ENCODE data around the gene RIMS1.

The RIMS1 gene

DNA sequence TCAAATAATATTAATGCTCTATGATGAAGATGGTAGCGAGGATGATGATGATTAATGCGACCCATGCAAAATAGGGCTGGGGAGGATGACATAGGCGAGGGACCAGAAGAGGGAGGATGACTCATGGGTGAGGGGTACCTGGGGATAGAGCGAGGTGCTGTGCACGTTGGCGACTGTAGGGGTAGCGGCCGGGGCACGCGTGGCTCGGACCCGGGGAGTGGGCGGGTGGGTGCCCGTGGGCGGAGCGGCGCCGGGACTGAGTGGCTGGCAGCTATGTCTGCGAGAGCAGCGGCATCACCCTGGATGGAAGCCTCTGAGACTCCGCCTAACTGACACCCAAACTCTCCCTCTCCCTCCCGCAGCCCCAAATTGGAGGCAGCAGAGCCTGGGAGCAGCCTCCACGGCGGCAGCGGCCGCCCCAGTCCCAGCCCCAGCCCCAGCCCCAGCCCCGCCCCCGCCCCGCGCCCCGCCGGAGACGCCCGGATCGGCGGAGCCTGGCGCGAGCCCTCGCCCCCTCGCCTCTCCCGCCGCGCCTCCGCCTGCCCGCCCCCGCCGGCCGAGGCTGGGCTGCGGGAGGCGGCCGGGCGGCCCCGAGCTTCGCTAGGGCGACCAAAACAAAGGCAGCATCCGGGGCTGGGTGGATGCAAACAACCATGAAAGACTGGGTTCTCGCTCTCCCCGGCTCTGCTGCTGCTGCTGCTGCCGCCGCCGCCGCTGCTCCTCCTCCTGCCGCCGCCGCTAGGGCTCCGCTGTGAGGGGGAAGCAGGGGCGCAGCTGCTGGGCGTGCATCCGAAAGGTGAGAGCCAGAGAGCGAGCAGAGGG, at the start of gene RIMS1:
TSS of gene RIMS1 (plus strand) at position 367 of the 822 bp plus-strand sequence. CDS start 474 bp downstream, outside the sequence.
- DNase-seq (ENCODE audit: low read depth) = no peak

GRCh38 chr6:71851214-71851613, 35.1 kb upstream of the RIMS1 start:
- no peak for DNase-seq (ENCODE audit: low read depth)

- DNase-seq (ENCODE audit: low read depth) = no peak
Measured at GRCh38 chr6:71852948-71853347, 33.4 kb upstream of the RIMS1 start.

- no peak for DNase-seq (ENCODE audit: low read depth)
Measured at GRCh38 chr6:71855406-71855805, 30.9 kb upstream of the RIMS1 start.

GRCh38 chr6:71879016-71879415, 7.3 kb upstream of the RIMS1 start:
- DNase-seq (ENCODE audit: low read depth) = no peak

- no peak for DNase-seq (ENCODE audit: low read depth)
Measured at GRCh38 chr6:71887006-71887743, 825 bp downstream of the RIMS1 start.

- DNase-seq (ENCODE audit: low read depth) = no peak
Measured at GRCh38 chr6:71887744-71888230, 1.4 kb downstream of the RIMS1 start.

DNA sequence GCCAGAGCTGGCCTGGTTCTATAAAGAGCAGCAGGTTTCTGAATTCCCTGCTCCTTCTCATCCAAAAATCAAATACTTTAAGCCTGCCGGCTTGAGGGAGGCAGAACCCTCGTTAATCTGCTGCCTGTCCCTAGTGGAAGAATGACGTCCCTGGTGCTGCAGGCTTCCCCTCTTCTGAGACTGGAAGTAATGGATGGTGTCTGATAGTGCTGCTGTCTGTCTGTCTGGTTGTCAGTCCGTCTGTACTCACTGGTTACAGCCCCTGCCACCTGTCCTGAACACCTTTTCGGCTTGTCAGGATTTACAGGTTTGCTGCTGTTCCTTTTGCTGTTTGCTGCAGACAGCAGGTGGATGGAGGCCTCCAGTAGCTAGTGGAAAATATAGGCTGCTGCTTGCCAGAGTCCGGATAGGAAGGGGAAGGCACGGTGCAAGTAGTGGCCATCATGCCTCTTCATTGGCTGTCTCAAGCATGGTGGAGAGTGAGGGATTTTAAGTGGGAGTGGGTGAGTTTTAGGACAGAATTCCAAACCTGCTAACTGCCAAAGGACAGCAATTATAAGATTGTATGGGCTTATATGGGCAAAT, 2.5 kb downstream of the RIMS1 start:
- DNase-seq (ENCODE audit: low read depth) = no peak

DNA sequence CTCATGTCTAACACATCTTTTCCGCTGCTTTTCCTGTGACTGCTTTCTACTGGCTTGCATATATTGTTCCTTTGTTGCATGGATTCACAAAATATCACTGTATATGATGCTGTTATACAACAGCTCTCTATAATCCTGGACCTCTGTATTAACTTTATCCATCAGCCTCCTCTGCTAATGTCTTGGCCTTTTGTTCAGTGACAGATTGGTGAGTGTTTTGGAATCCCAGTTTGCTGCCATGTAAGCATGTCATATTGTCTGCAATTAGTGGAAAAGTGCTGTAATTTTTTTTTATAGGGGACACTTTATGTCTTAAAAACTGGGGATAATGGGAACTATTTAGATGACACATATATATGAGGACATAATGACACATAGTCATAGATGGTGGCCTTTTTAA, 3.0 kb downstream of the RIMS1 start:
- DNase-seq (ENCODE audit: low read depth) = no peak

- no peak for DNase-seq (ENCODE audit: low read depth)
Measured at GRCh38 chr6:71892641-71893040, 6.3 kb downstream of the RIMS1 start.

- DNase-seq (ENCODE audit: low read depth) = no peak
Measured at GRCh38 chr6:71900642-71901041, 14.3 kb downstream of the RIMS1 start.

DNA sequence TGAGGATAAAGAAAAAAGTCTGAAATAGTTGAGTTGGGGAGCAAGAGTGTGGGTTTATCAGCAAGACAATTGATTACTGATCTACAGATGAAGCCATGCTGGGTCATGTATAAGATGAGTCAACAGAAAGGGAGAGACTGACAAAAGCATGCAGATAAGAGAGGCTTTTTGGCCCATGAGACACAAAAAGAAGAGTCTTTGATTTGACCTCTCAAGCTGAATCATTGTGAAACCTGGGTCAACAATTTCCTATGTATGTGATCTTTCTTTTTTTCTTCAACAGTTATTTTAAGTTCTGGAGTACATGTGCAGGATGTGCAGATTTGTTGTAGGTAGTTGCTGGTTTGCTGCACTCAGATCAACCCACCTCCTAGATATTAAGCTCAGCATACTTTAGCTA, 15.9 kb downstream of the RIMS1 start:
- DNase-seq (ENCODE audit: low read depth) = no peak

- DNase-seq (ENCODE audit: low read depth) = no peak
Measured at GRCh38 chr6:71906813-71907212, 20.5 kb downstream of the RIMS1 start.

DNA sequence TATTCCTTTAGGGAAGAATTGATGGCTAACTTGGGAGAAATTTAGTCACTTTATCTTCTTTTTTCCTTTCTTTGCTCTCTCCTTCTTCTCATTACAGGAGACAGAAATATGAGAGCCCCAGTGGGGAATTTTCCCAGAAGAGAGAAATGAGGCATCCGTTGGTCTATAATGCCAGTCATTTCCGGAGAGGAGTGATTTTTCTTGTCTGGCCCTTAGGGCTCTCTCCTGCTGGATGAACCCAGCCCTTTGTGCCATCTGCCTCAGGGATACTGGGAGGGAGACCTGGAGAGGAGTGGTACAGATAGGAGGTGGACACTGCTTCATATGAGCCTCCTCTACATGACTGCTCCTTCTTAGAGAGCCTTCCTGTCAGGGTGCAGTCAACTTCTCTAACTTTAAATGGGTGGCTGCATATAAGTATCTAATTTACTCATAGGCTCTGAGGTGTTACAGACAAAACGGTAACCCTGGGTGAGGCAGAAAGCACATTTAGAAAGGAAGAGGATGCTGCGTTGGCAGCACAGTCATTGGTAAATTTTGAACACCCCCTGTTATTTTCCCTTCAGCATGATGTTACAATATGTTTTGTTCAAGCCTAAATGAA, 21.9 kb downstream of the RIMS1 start:
- DNase-seq (ENCODE audit: low read depth) = no peak

- DNase-seq (ENCODE audit: low read depth) = no peak
Measured at GRCh38 chr6:71913444-71914234, 27.3 kb downstream of the RIMS1 start.

GRCh38 chr6:71929047-71929446, 42.7 kb downstream of the RIMS1 start:
- DNase-seq (ENCODE audit: low read depth) = no peak

- DNase-seq (ENCODE audit: low read depth) = no peak
Measured at GRCh38 chr6:71933881-71934280, 47.5 kb downstream of the RIMS1 start.

- DNase-seq (ENCODE audit: low read depth) = no peak
Measured at GRCh38 chr6:71965404-71965803, 79.1 kb downstream of the RIMS1 start.

- DNase-seq (ENCODE audit: low read depth) = no peak
Measured at GRCh38 chr6:71967436-71967835, 81.1 kb downstream of the RIMS1 start.

DNA sequence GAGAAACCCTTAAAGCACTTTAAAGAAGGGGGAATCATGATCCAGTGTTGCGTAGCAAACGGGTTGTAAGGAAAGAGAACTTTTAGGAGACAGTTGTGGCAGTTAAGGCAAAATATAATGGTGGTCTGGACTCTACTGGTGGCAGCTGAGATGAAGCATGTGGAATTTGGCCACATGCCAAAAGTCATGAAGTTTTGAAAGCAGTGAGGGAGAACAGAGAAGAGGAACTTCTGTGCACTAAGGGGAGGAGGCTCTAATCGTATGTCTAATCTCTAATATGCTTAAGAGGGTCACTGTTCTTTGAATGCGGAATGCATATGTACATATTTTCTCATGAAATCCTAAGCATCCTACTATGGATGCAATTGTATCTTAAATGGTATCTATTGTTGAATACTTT, 91.5 kb downstream of the RIMS1 start:
- no peak for DNase-seq (ENCODE audit: low read depth)

DNA sequence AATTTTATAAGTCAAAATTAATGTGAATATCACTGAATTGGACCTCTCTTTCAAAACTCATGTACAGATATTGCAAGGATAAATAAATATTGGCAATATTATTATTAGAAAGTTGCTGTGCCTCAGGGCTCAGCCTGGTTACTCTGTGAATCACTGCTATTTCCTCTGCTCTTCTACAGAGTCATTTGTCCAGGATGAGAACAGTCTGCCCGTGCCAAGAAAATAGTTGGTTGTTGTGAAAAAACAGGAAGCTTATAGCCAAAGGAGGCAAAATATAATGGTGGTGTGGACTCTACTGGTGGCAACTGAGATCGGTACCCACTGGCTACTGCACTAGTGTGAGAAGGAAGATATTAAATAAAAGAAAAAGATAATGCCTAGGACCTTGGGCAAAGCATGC, 93.6 kb downstream of the RIMS1 start:
- DNase-seq (ENCODE audit: low read depth) = no peak

DNA sequence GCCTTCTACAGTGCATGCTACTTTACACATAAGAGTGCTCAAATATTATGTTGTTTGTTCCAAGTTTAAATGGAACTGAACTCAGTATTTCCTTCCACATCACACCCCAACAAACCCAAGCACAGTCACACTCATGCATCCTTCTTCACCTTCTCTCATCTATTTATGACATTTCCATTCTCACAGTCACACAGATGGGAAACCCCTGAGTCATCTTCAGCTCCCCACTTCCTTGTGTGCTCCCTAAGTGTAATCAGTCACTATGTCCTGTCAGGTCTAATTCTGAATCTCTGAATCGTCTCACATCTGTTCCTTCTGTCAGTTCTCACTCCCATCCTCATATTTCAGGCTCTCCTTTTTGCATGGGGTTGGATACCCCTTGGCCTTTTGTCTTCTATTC, 96.0 kb downstream of the RIMS1 start:
- no peak for DNase-seq (ENCODE audit: low read depth)
